NCI-H2227 (cell line): Measurements from ENCODE around the gene MOXD1.
A peak's percentile ranks its signal among the peaks of the same experiment; 100 is the strongest.
"Not testable (repeated sequence)": the region's sequence is repeated elsewhere in the genome, so short reads cannot be mapped to it uniquely, and the experiment has no call there.

Source experiments
- DNase-seq: peaks from one replicate; lab custom pipeline; 2025; ENCODE audit not compliant: unreplicated experiment; lab: John Stamatoyannopoulos, UW

The MOXD1 gene

GRCh38 chr6:132285004-132285780 lies 116.1 kb downstream of the MOXD1 start:
- no peak for DNase-seq

- DNase-seq = no peak
These were observed 118.6 kb downstream of the MOXD1 start for GRCh38 chr6:132282696-132283095.

GRCh38 chr6:132280436-132280835 lies 120.8 kb downstream of the MOXD1 start:
- DNase-seq = no peak

- DNase-seq = peak; percentile 67
These were observed 121.6 kb downstream of the MOXD1 start for GRCh38 chr6:132279592-132280139.

- DNase-seq = no peak
These were observed 126.0 kb downstream of the MOXD1 start for GRCh38 chr6:132275066-132275970.

GRCh38 chr6:132272776-132273175 lies 128.5 kb downstream of the MOXD1 start:
- DNase-seq = no peak

- DNase-seq = no peak
These were observed 130.4 kb downstream of the MOXD1 start for GRCh38 chr6:132270726-132271402.

- not testable (repeated sequence) for DNase-seq
These were observed 132.6 kb downstream of the MOXD1 start for GRCh38 chr6:132268666-132269065.

- no peak for DNase-seq
These were observed 133.1 kb downstream of the MOXD1 start for GRCh38 chr6:132268209-132268608.

GRCh38 chr6:132265451-132266097 lies 135.7 kb downstream of the MOXD1 start:
- DNase-seq = no peak

GRCh38 chr6:132264021-132264500 lies 137.2 kb downstream of the MOXD1 start:
- DNase-seq = no peak

- DNase-seq = no peak
These were observed 139.9 kb downstream of the MOXD1 start for GRCh38 chr6:132261354-132261753.

GRCh38 chr6:132259070-132259469 lies 142.2 kb downstream of the MOXD1 start:
- no peak for DNase-seq

- no peak for DNase-seq
These were observed 143.7 kb downstream of the MOXD1 start for GRCh38 chr6:132257561-132257960.

- DNase-seq = no peak
These were observed 144.8 kb downstream of the MOXD1 start for GRCh38 chr6:132256457-132256856.

- DNase-seq = no peak
These were observed 147.4 kb downstream of the MOXD1 start for GRCh38 chr6:132253906-132254305.

GRCh38 chr6:132253211-132253610 lies 148.1 kb downstream of the MOXD1 start:
- no peak for DNase-seq

- no peak for DNase-seq
These were observed 149.2 kb downstream of the MOXD1 start for GRCh38 chr6:132252113-132252512.

- no peak for DNase-seq
These were observed 149.6 kb downstream of the MOXD1 start for GRCh38 chr6:132251711-132252110.

- no peak for DNase-seq
These were observed 153.7 kb downstream of the MOXD1 start for GRCh38 chr6:132247381-132248159.
